Naive B cell (primary cell): ENCODE data around the gene MIS18A. TPM values are rescaled to one million over a fixed set of nuclear protein-coding genes. Genes with fewer than 3 reads are reported as not detected.
A peak's percentile ranks its signal among the peaks of the same experiment; 100 is the strongest.

Experiments used
- ATAC-seq, 2 donors: fragments of 150-1000 bp; cut with Tn5 transposase; 2 replicates each; pipeline ENCODE4 v1.10.0; 2021; ENCODE audit warnings: low read depth in 2 of 2, mild to moderate bottlenecking in 2 of 2, moderate library complexity in 2 of 2
- DNase-seq: peaks from one replicate; pipeline ENCODE4 v3.0.0; 2022
- H3K27ac Mint-ChIP-seq, 6 donors: one replicate each; pipeline ENCODE4 v1.8.0; 2020 to 2022; ENCODE audit warnings: mild to moderate bottlenecking in 6 of 6, mixed read lengths in 6 of 6, moderate library complexity in 5 of 6, inconsistent platforms in 2 of 6
- H3K27me3 Mint-ChIP-seq, 3 donors: one replicate each; pipeline ENCODE4 v1.8.0; 2021 to 2022; ENCODE audit warnings: mixed read lengths in 3 of 3, mild to moderate bottlenecking in 1 of 3
- H3K36me3 Mint-ChIP-seq, 2 donors: one replicate each; pipeline ENCODE4 v1.8.0; 2020 to 2022; ENCODE audit warnings: mixed read lengths in 2 of 2, inconsistent platforms in 1 of 2, mild to moderate bottlenecking in 1 of 2
- H3K4me1 Mint-ChIP-seq, 3 donors: one replicate each; pipeline ENCODE4 v1.8.0; 2020 to 2022; ENCODE audit warnings: mixed read lengths in 3 of 3, inconsistent platforms in 1 of 3, mild to moderate bottlenecking in 1 of 3, moderate library complexity in 1 of 3
- H3K4me3 Mint-ChIP-seq, 8 donors: one replicate each; pipeline ENCODE4 v1.8.0; 2020 to 2022; ENCODE audit warnings: mild to moderate bottlenecking in 8 of 8, mixed read lengths in 8 of 8, moderate library complexity in 8 of 8, inconsistent platforms in 2 of 8
- H3K9me3 Mint-ChIP-seq, 7 donors: one replicate each; pipeline ENCODE4 v1.8.0; 2020 to 2022; ENCODE audit warnings: mixed read lengths in 7 of 7, mild to moderate bottlenecking in 5 of 7, inconsistent platforms in 2 of 7, moderate library complexity in 1 of 7
- polyA plus RNA-seq, 6 donors: library from polyadenylated mRNA; unstranded; fragments of 300-500 nt; fragmentation: Illumina TruSeq; gene quantifications; one replicate each; pipeline ENCODE4 v1.2.3, GENCODE V29; 2021; ENCODE audit warnings: low read depth in 6 of 6

MIS18A gene
- polyA plus RNA-seq, 6 donors from 2014 or later = 6.6 to 20.3 (median 13.1) TPM

- Mint-ChIP-seq H3K27ac (peak overlapping the region in 1 of 6 donors; percentile 54), H3K36me3 (no peaks in the 10 kb centered on the region), H3K4me3 (no peak overlapping the region), H3K27me3 (peaks cover 4 to 12% (median 5%) of the 10 kb centered on the region in 3 donors), H3K9me3 (no peaks in the 10 kb centered on the region), H3K4me1 (peaks cover 0 to 5% (median 0%) of the 10 kb centered on the region in 3 donors)
- ATAC-seq (peak in 1 of 2 donors; percentile 30), DNase-seq (peak; percentile 8)
These were observed 20.7 kb downstream of the MIS18A start for GRCh38 chr21:32257962-32258785.

GRCh38 chr21:32256873-32257620 is 21.8 kb downstream of the MIS18A start:
- Mint-ChIP-seq H3K4me1 (peaks cover 0 to 5% (median 0%) of the 10 kb centered on the region in 3 donors), H3K9me3 (peaks cover 0 to 2% (median 0%) of the 10 kb centered on the region in 7 donors), H3K27me3 (peaks cover 4 to 18% (median 13%) of the 10 kb centered on the region in 3 donors), H3K36me3 (no peaks in the 10 kb centered on the region), H3K4me3 (no peak overlapping the region), H3K27ac (peak overlapping the region in 1 of 6 donors; percentile 18)
- ATAC-seq (no peak), DNase-seq (no peak)

GRCh38 chr21:32256251-32256650 is 22.6 kb downstream of the MIS18A start:
- Mint-ChIP-seq H3K36me3 (peaks cover 0 to 4% of the 10 kb centered on the region in 2 donors), H3K27ac (no peak overlapping the region), H3K27me3 (peaks cover 10 to 26% (median 18%) of the 10 kb centered on the region in 3 donors), H3K9me3 (peaks cover 1 to 8% (median 6%) of the 10 kb centered on the region in 7 donors), H3K4me3 (no peak overlapping the region), H3K4me1 (peaks cover 0 to 5% (median 0%) of the 10 kb centered on the region in 3 donors)
- no peak for DNase-seq
- ATAC-seq = no peak

GRCh38 chr21:32253215-32253641 is 25.6 kb downstream of the MIS18A start:
- H3K36me3 Mint-ChIP-seq = peaks cover 0 to 16% of the 10 kb centered on the region in 2 donors
- H3K27me3 Mint-ChIP-seq = peaks cover 19 to 39% (median 37%) of the 10 kb centered on the region in 3 donors
- no peak overlapping the region for H3K4me3 Mint-ChIP-seq
- H3K27ac Mint-ChIP-seq = no peak overlapping the region
- peaks cover 0 to 2% (median 0%) of the 10 kb centered on the region in 3 donors for H3K4me1 Mint-ChIP-seq
- ATAC-seq = no peak
- peaks cover 11 to 23% (median 14%) of the 10 kb centered on the region in 7 donors for H3K9me3 Mint-ChIP-seq
- no peak for DNase-seq

- Mint-ChIP-seq H3K27ac (no peak overlapping the region), H3K4me3 (no peak overlapping the region), H3K36me3 (peaks cover 0 to 16% of the 10 kb centered on the region in 2 donors), H3K27me3 (peaks cover 23 to 42% (median 41%) of the 10 kb centered on the region in 3 donors), H3K4me1 (no peaks in the 10 kb centered on the region), H3K9me3 (peaks cover 11 to 23% (median 14%) of the 10 kb centered on the region in 7 donors)
- DNase-seq (no peak), ATAC-seq (no peak)
These were observed 26.7 kb downstream of the MIS18A start for GRCh38 chr21:32252136-32252535.

GRCh38 chr21:32249511-32250280 is 29.2 kb downstream of the MIS18A start:
- ATAC-seq (no peak), DNase-seq (no peak)
- Mint-ChIP-seq H3K4me1 (no peaks in the 10 kb centered on the region), H3K27ac (no peak overlapping the region), H3K36me3 (peaks cover 0 to 16% of the 10 kb centered on the region in 2 donors), H3K27me3 (peaks cover 21 to 46% (median 46%) of the 10 kb centered on the region in 3 donors), H3K9me3 (peaks cover 11 to 23% (median 14%) of the 10 kb centered on the region in 7 donors), H3K4me3 (no peak overlapping the region)

DNA sequence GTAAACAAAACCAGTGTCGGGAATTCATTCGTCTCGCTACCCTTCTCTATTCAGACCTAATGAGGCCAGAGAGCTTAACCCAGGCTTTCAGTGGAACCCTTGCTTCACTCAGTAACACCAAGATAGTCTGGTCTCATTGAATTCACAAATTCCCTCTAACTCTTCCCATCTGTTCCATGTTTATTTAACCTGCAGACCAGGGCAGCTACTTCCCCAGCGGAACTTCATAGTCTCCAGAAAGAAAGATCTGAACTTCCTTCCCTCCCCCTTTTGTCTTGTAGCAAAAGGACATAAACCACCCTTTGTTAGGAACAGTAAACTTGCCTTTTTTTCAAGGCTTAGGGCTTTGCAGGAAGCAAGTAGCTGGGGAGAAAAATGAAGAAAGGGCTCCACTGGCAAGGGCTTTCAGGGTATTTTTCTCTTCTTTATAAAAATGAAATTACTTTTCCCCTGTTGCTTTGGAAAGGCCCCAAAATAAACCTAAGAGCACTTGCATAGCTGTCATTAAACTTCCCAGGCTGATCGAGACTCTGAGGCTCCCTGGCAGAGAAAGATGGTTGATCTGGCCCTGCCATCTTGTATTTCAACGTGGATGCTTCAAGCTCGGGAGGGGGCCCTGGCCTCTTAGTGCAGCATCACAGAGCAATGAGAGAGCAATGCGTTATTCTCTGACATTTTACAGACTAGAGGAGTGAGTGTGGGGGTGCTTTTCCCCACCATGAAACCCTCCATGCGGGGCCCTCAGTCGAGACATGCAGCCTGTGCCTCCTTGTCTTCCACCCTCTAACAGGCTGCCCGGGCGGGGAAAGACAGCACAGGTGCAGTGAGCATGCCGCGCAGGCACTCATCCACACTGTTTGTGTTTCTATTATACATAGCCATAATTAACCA is 30.0 kb downstream of the MIS18A start:
- no peak for DNase-seq
- no peaks in the 10 kb centered on the region for H3K4me1 Mint-ChIP-seq

DNA sequence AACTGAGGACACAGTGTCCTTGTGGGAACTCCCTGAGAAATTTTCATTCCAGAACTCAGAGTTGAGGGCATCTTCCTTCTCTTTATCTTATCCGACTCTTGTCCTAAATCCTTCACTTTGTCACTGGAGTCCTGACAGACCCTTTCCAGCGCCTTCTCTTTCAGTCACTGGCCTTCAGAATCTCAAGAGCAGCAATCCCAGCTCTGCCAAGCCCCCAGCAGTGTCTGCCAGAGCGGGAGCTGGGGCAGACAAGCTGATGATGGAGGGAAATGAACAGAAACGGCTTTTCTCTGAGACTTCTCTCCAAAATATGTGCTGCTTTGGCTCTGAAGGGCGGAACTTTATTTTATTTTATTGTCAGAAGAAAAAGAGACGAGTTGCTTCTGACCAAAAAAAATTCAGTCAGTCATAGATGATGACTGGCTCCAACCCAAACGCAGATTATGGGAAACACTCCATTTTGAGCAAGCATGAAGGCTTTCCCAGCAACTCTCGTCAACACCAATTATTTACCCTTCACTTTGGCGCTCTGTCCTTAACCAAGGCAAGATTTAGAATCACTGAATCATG is 32.2 kb downstream of the MIS18A start:
- ATAC-seq = no peak
- DNase-seq = no peak
- Mint-ChIP-seq H3K27me3 (peaks cover 20 to 37% (median 34%) of the 10 kb centered on the region in 3 donors), H3K36me3 (peaks cover 0 to 16% of the 10 kb centered on the region in 2 donors), H3K9me3 (peaks cover 9 to 33% (median 16%) of the 10 kb centered on the region in 7 donors), H3K27ac (no peak overlapping the region), H3K4me1 (no peaks in the 10 kb centered on the region), H3K4me3 (no peak overlapping the region)

More for the DNA sequence above, 30.0 kb downstream of the MIS18A start:
- Mint-ChIP-seq H3K27ac (no peak overlapping the region), H3K9me3 (peaks cover 12 to 27% (median 15%) of the 10 kb centered on the region in 7 donors), H3K27me3 (peaks cover 21 to 46% (median 46%) of the 10 kb centered on the region in 3 donors), H3K36me3 (peaks cover 0 to 16% of the 10 kb centered on the region in 2 donors), H3K4me3 (no peak overlapping the region)
- no peak for ATAC-seq

GRCh38 chr21:32245971-32246370 is 32.9 kb downstream of the MIS18A start:
- Mint-ChIP-seq H3K36me3 (peaks cover 6 to 9% of the 10 kb centered on the region in 2 donors), H3K4me3 (no peak overlapping the region), H3K27me3 (peaks cover 16 to 33% (median 30%) of the 10 kb centered on the region in 3 donors), H3K27ac (no peak overlapping the region), H3K9me3 (peaks cover 4 to 26% (median 9%) of the 10 kb centered on the region in 7 donors), H3K4me1 (no peaks in the 10 kb centered on the region)
- DNase-seq (no peak), ATAC-seq (no peak)

DNA sequence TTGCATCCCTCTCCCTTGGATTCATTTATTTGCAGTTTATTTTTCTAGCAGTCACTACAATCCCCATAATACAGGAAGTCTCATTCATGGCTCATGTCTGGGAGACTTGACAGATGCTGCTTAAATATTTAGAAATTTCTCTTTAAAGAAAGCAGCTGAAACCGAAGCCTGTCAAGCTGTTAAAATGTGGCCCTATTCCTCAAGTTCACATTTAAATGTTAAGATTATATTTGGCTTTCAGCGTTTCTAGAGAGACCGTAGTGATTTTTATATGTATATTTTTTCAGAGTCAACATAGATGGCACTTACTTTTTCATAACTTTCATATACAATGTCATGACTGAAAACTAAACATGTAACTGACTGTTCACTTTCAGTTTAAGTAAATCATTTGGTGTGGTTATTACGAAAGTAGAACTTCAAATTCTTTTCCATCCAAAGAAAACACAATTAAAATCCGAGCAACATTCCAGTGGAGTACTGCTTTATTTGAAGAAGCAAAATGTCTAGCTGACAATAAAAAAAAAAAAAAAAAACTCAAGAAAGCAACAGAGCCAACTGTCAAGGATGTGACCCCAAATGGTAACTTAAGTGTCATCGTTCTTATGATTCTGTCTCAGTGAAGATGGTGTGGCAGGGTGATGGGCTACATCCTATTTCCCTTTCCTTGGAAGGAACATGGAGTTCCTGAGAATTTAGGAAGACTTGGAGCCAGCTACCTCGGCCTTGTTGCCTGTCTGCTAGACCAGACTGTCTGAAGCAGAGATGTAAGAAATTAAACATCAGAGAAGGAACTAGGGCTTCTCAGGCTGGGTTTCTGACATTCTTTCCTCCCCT is 37.8 kb downstream of the MIS18A start:
- H3K27ac Mint-ChIP-seq = no peak overlapping the region
- H3K36me3 Mint-ChIP-seq = peaks cover 8 to 11% of the 10 kb centered on the region in 2 donors
- ATAC-seq = no peak
- DNase-seq = no peak
- no peaks in the 10 kb centered on the region for H3K4me1 Mint-ChIP-seq
- no peak overlapping the region for H3K4me3 Mint-ChIP-seq
- H3K27me3 Mint-ChIP-seq = peaks cover 0 to 10% (median 6%) of the 10 kb centered on the region in 3 donors
- H3K9me3 Mint-ChIP-seq = peaks cover 5 to 34% (median 13%) of the 10 kb centered on the region in 7 donors

DNA sequence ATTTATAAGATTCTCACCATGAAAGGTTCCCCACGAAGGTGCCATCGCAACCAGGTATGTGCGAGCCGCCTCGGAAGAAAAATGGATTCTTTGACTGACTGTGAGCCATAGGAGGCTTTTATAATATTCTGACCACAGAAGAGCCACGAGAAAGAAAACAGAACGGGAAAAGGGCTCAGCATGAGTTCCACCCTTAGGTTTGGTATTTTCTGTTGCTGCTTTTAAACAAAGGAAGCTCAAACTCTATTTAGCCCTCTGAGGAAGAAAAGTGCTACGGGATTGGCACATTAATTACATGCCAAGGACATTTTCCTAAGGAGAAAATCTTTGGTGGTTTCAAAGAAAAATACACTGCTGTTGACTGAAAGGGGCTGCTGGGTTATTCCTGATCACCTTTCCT is 39.3 kb downstream of the MIS18A start:
- DNase-seq (no peak), ATAC-seq (no peak)
- Mint-ChIP-seq H3K4me3 (no peak overlapping the region), H3K4me1 (no peaks in the 10 kb centered on the region), H3K9me3 (peaks cover 5 to 34% (median 15%) of the 10 kb centered on the region in 7 donors), H3K36me3 (peaks cover 8 to 11% of the 10 kb centered on the region in 2 donors), H3K27ac (no peak overlapping the region), H3K27me3 (peaks cover 0 to 12% (median 4%) of the 10 kb centered on the region in 3 donors)
